DLD1 (cell line): Measurements from ENCODE around the gene SPOCK3.

Source experiments
- in situ Hi-C: cut with HindIII; loops from 2 replicates; pipeline ENCODE4 v1.10.0; 2017; ENCODE audit warnings: low sequenced_read_pairs

The SPOCK3 gene

DNA sequence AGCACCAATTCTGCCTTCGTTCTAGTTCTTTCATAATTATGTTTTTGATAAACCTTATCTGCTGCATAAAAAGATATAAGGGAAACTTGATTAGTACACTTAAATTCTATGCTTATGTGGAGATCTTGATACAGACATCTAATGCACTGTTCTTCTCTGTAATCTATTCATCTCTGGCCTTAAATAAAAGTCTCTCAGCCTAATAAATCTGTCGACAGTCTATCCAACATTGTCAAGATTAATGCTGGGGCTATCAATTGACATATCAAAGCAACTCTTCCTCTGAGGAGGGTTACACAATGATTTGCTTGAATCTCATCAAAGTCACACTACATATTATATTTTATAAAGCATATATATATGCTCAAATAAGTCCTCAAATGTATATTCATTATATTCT is 545.5 kb downstream of the SPOCK3 start:
- in situ Hi-C loops, result no loop called here

DNA sequence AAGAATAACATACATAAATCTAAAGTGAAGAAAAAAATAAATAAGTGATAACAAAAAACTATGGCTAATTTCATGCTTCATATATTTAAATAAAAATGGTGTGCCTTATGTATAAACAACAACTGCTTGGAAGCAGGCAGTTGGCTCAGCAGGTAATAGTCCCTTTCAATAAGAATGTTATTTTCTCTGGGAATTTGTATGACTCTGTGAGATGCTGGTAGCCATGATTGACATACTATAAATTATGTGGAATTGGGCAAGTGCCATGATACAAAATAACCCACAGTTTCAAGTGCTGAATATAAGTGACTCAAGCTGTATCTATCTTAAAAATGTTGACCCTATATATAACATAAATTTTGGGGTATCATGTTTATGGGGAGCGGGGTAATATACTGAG is 546.5 kb downstream of the SPOCK3 start:
- in situ Hi-C loops, result no loop called here
